ENCODE data around the gene FLOT2. TPM values are rescaled to one million over a fixed set of nuclear protein-coding genes. Genes with fewer than 3 reads are reported as not detected.

The FLOT2 gene
- total and polyA plus RNA-seq, 7 experiments from 2014 or later: 134 to 309 (median 228) TPM

- POLR2A ChIA-PET: interaction anchor here (2.4 to 3.4 kb wide), 2 partner anchors 17 to 43 kb away, joined by 11 read pairs; partner anchors contain the start of gene PHF12
- Mint-ChIP-seq H3K27me3 (no peaks in the 10 kb centered on the region), H3K9me3 (no peaks in the 10 kb centered on the region), H3K27ac (peak overlapping the region in 4 of 9 donors; percentile 4 to 52 (median 28)), H3K4me1 (peaks cover 0 to 11% (median 0%) of the 10 kb centered on the region in 7 donors), H3K36me3 (peaks cover 0 to 35% (median 14%) of the 10 kb centered on the region in 5 donors), H3K4me3 (no peak overlapping the region)
- Histone ChIP-seq H3K4me3 (ENCODE audit: low read length) (no peak overlapping the region), H3K9me3 (ENCODE audit: control insufficient read depth in 2 of 3, low read length in 3 of 3) (no peaks in the 10 kb centered on the region), H3K36me3 (ENCODE audit: control insufficient read depth in 2 of 3, insufficient read depth in 3 of 3, low read length in 3 of 3) (peaks cover 30 to 79% (median 41%) of the 10 kb centered on the region in 3 experiments), H3K27ac (ENCODE audit: low read depth, low read length) (peak overlapping the region; percentile 3), H3K4me1 (ENCODE audit: control insufficient read depth in 2 of 2, insufficient read depth in 2 of 2, low read length in 2 of 2) (no peaks in the 10 kb centered on the region), H3K27me3 (ENCODE audit: control insufficient read depth in 2 of 2, insufficient read depth in 2 of 2, low read length in 2 of 2) (no peaks in the 10 kb centered on the region)
- intact Hi-C loops (cut with micrococcal nuclease): no loop called here
- ATAC-seq: no peak
- DNase-seq: no peak
- CTCF ChIA-PET: interaction anchor here (0.6 to 1.8 kb wide), 5 partner anchors 9 to 181 kb away, joined by 3 to 5 read pairs (median 3); no protein-coding TSS in a partner anchor
Observed at GRCh38 chr17:28908640-28909167, 11.2 kb upstream of the FLOT2 start.

- DNase-seq: no peak
- H3K4me3 Mint-ChIP-seq: no peak overlapping the region
- POLR2A ChIA-PET: interaction anchor here (0.7 to 2.4 kb wide), 3 partner anchors 17 to 209 kb away, joined by 3 to 11 read pairs (median 5); no protein-coding TSS in a partner anchor
- peaks cover 0 to 31% (median 12%) of the 10 kb centered on the region in 5 donors for H3K36me3 Mint-ChIP-seq
- CTCF ChIA-PET: interaction anchor here (0.6 to 1.8 kb wide), 7 partner anchors 8 to 245 kb away, joined by 3 to 5 read pairs (median 3); partner anchors contain the start of gene FLOT2
- Histone ChIP-seq H3K27ac (ENCODE audit: low read depth, low read length) (no peak overlapping the region), H3K36me3 (ENCODE audit: control insufficient read depth in 2 of 3, insufficient read depth in 3 of 3, low read length in 3 of 3) (peaks cover 25 to 71% (median 35%) of the 10 kb centered on the region in 3 experiments), H3K27me3 (ENCODE audit: control insufficient read depth in 2 of 2, insufficient read depth in 2 of 2, low read length in 2 of 2) (no peaks in the 10 kb centered on the region), H3K4me1 (ENCODE audit: control insufficient read depth in 2 of 2, insufficient read depth in 2 of 2, low read length in 2 of 2) (peaks cover 0 to 6% of the 10 kb centered on the region in 2 donors), H3K4me3 (ENCODE audit: low read length) (no peak overlapping the region), H3K9me3 (ENCODE audit: control insufficient read depth in 2 of 3, low read length in 3 of 3) (no peaks in the 10 kb centered on the region)
- ATAC-seq: no peak
- no peaks in the 10 kb centered on the region for H3K27me3 Mint-ChIP-seq
- peaks cover 0 to 18% (median 6%) of the 10 kb centered on the region in 7 donors for H3K4me1 Mint-ChIP-seq
- H3K27ac Mint-ChIP-seq: peak overlapping the region in 6 of 9 donors; percentile 11 to 69 (median 52)
- no peaks in the 10 kb centered on the region for H3K9me3 Mint-ChIP-seq
- intact Hi-C loops (cut with micrococcal nuclease): no loop called here
Observed at GRCh38 chr17:28907709-28908475, 10.4 kb upstream of the FLOT2 start.

DNA sequence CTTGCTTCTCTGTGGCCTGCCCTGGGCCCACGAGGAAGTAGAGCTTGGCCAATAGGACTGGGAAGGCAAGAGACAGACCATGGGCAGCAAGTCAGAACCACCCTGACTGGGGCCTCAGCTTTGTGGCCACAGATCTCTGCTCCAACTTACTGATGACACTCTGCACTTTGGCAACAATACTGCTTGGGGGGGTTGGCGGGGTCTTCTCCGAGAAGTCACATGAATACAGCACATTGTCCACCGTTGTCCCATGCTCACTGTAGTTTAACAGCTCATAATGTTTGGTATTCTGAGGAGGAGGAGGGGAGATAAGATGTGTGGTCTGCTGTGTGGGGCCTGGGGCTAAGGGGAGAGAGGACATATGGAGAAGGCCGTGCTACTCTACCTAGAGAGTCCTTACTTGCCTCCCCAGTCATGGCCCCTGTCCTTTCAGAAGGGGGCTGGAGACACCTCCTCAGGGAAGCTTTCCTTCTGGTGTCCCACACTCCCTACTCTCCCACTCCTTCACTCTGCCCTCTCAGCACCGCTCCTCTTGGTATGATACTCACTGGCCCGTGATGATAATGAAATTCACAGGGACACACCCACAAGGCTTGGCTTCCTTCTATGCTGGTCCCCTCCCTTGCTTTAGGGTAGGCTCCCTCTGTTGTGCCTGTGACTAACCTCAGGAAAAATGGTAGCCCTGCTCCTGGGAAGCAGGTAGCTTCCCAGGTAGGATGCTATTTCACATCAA is 9.3 kb upstream of the FLOT2 start:
- H3K9me3 Mint-ChIP-seq: no peaks in the 10 kb centered on the region
- no peaks in the 10 kb centered on the region for H3K27me3 Mint-ChIP-seq
- Histone ChIP-seq H3K36me3 (ENCODE audit: control insufficient read depth in 2 of 3, insufficient read depth in 3 of 3, low read length in 3 of 3) (peaks cover 22 to 61% (median 27%) of the 10 kb centered on the region in 3 experiments), H3K9me3 (ENCODE audit: control insufficient read depth in 2 of 3, low read length in 3 of 3) (no peaks in the 10 kb centered on the region), H3K4me1 (ENCODE audit: control insufficient read depth in 2 of 2, insufficient read depth in 2 of 2, low read length in 2 of 2) (peaks cover 2 to 8% of the 10 kb centered on the region in 2 donors), H3K4me3 (ENCODE audit: low read length) (no peak overlapping the region), H3K27me3 (ENCODE audit: control insufficient read depth in 2 of 2, insufficient read depth in 2 of 2, low read length in 2 of 2) (no peaks in the 10 kb centered on the region), H3K27ac (ENCODE audit: low read depth, low read length) (no peak overlapping the region)
- CTCF ChIA-PET: interaction anchor here (0.6 to 1.8 kb wide), 5 partner anchors 7 to 127 kb away, joined by 3 to 5 read pairs (median 4); partner anchors contain the start of gene FLOT2
- POLR2A ChIA-PET: interaction anchor here (0.6 to 2.4 kb wide), 4 partner anchors 18 to 114 kb away, joined by 3 to 11 read pairs (median 4); partner anchors contain the start of gene PHF12
- peaks cover 0 to 24% (median 15%) of the 10 kb centered on the region in 5 donors for H3K36me3 Mint-ChIP-seq
- DNase-seq: no peak
- peak overlapping the region in 8 of 9 donors; percentile 8 to 74 (median 50) for H3K27ac Mint-ChIP-seq
- intact Hi-C loops (cut with micrococcal nuclease): no loop called here
- no peak for ATAC-seq
- H3K4me3 Mint-ChIP-seq: no peak overlapping the region
- H3K4me1 Mint-ChIP-seq: peaks cover 5 to 22% (median 11%) of the 10 kb centered on the region in 7 donors

DNA sequence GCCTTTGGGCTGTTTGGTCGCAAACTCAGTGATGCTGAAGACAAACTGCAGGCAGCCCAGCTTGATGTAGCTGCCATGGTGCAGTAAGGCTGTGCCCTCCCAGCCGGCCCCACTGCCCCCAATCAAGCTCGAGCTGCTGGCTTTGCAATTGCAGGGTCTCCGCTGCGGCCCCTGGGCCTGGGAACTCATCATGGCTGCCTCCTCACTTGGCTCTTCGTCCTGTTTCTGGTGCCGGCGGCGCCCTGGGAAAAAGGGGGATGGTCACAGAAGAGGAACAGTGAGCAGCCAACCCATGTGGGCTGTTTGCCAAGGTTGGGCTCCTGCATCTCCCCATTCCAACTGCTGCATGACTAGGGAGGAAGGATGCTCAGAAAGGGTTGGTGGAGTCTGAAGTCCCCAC is 8.7 kb upstream of the FLOT2 start:
- Histone ChIP-seq H3K27ac (ENCODE audit: low read depth, low read length) (no peak overlapping the region), H3K36me3 (ENCODE audit: control insufficient read depth in 2 of 3, insufficient read depth in 3 of 3, low read length in 3 of 3) (peaks cover 19 to 55% (median 23%) of the 10 kb centered on the region in 3 experiments), H3K4me3 (ENCODE audit: low read length) (no peak overlapping the region), H3K4me1 (ENCODE audit: control insufficient read depth in 2 of 2, insufficient read depth in 2 of 2, low read length in 2 of 2) (peaks cover 8 to 14% of the 10 kb centered on the region in 2 donors), H3K9me3 (ENCODE audit: control insufficient read depth in 2 of 3, low read length in 3 of 3) (no peaks in the 10 kb centered on the region), H3K27me3 (ENCODE audit: control insufficient read depth in 2 of 2, insufficient read depth in 2 of 2, low read length in 2 of 2) (no peaks in the 10 kb centered on the region)
- DNase-seq (no peak), ATAC-seq (no peak)
- peak overlapping the region in 4 of 9 donors; percentile 8 to 73 (median 34) for H3K27ac Mint-ChIP-seq
- ChIA-PET CTCF (interaction anchor here (1.1 kb wide), 1 partner anchor 10 kb away, joined by 3 read pairs; no protein-coding TSS in a partner anchor), POLR2A (interaction anchor here (0.6 to 1.2 kb wide), 3 partner anchors 35 to 113 kb away, joined by 3 to 4 read pairs (median 3); partner anchors contain the start of gene PHF12)
- peaks cover 0 to 24% (median 19%) of the 10 kb centered on the region in 5 donors for H3K36me3 Mint-ChIP-seq
- peaks cover 10 to 28% (median 17%) of the 10 kb centered on the region in 7 donors for H3K4me1 Mint-ChIP-seq
- intact Hi-C loops (cut with micrococcal nuclease): no loop called here
- no peaks in the 10 kb centered on the region for H3K27me3 Mint-ChIP-seq
- H3K9me3 Mint-ChIP-seq: no peaks in the 10 kb centered on the region
- no peak overlapping the region for H3K4me3 Mint-ChIP-seq

DNA sequence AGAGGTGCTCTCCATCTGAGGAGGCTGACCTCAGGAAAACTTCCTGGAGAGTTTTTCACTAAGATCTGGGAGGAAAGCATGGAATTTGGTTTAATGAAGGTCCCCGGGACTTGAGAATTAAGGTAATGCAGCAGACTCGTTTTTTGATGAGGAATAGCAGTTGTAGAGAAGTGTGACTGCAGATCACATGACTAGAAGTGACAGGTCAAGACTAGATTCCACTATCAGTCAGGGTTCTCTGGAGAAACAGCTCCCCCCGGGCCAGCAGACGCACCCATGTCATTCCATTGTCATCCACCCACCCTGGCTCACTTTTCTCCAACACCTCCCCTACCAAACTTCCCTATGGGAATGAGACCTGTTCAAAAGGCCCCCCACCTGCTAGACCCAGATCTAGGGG is 7.3 kb upstream of the FLOT2 start:
- peak overlapping the region in 5 of 9 donors; percentile 1 to 96 (median 67) for H3K27ac Mint-ChIP-seq
- no peak for DNase-seq
- H3K4me1 Mint-ChIP-seq: peaks cover 10 to 37% (median 26%) of the 10 kb centered on the region in 7 donors
- Histone ChIP-seq H3K27ac (ENCODE audit: low read depth, low read length) (peak overlapping the region; percentile 15), H3K27me3 (ENCODE audit: control insufficient read depth in 2 of 2, insufficient read depth in 2 of 2, low read length in 2 of 2) (no peaks in the 10 kb centered on the region), H3K36me3 (ENCODE audit: control insufficient read depth in 2 of 3, insufficient read depth in 3 of 3, low read length in 3 of 3) (peaks cover 7 to 40% (median 13%) of the 10 kb centered on the region in 3 experiments), H3K4me3 (ENCODE audit: low read length) (no peak overlapping the region), H3K4me1 (ENCODE audit: control insufficient read depth in 2 of 2, insufficient read depth in 2 of 2, low read length in 2 of 2) (peaks cover 14 to 19% of the 10 kb centered on the region in 2 donors), H3K9me3 (ENCODE audit: control insufficient read depth in 2 of 3, low read length in 3 of 3) (no peaks in the 10 kb centered on the region)
- H3K36me3 Mint-ChIP-seq: peaks cover 0 to 27% (median 14%) of the 10 kb centered on the region in 5 donors
- H3K4me3 Mint-ChIP-seq: no peak overlapping the region
- no peaks in the 10 kb centered on the region for H3K27me3 Mint-ChIP-seq
- ATAC-seq: no peak
- H3K9me3 Mint-ChIP-seq: no peaks in the 10 kb centered on the region
- intact Hi-C loops (cut with micrococcal nuclease): loop anchor here (5.0 kb wide), 1 partner anchor 257 kb away; the partner anchor contains the start of gene BLTP2 (in 2 of the 2)
- CTCF ChIA-PET: interaction anchor here (0.5 to 4.2 kb wide), 4 partner anchors 30 to 219 kb away, joined by 3 to 30 read pairs (median 10); no protein-coding TSS in a partner anchor
- POLR2A ChIA-PET: interaction anchor here (1.0 kb wide), 2 partner anchors 35 to 44 kb away, joined by 3 read pairs; no protein-coding TSS in a partner anchor

Data from naive thymus-derived CD4-positive, alpha-beta T cell (primary cell).